ENCODE results near the gene FAM83B.
"Not testable (repeated sequence)": the region's sequence is repeated elsewhere in the genome, so short reads cannot be mapped to it uniquely, and the experiment has no call there.

The FAM83B gene

GRCh38 chr6:54860132-54860531 lies 13.6 kb downstream of the FAM83B start:
- DNase-seq (ENCODE audit: low read depth in 1 of 2, low spot score in 1 of 2): no peak

GRCh38 chr6:54860739-54861138 lies 14.2 kb downstream of the FAM83B start:
- no peak for DNase-seq (ENCODE audit: low read depth in 1 of 2, low spot score in 1 of 2)

GRCh38 chr6:54861905-54862616 lies 15.5 kb downstream of the FAM83B start:
- no peak for DNase-seq (ENCODE audit: low read depth in 1 of 2, low spot score in 1 of 2)

GRCh38 chr6:54864272-54864671 lies 17.7 kb downstream of the FAM83B start:
- DNase-seq (ENCODE audit: low read depth in 1 of 2, low spot score in 1 of 2): no peak

- DNase-seq (ENCODE audit: low read depth in 1 of 2, low spot score in 1 of 2): no peak
These were observed 18.6 kb downstream of the FAM83B start for GRCh38 chr6:54865091-54865631.

GRCh38 chr6:54868556-54868955 lies 22.0 kb downstream of the FAM83B start:
- no peak for DNase-seq (ENCODE audit: low read depth in 1 of 2, low spot score in 1 of 2)

GRCh38 chr6:54873599-54873998 lies 27.0 kb downstream of the FAM83B start:
- no peak for DNase-seq (ENCODE audit: low read depth in 1 of 2, low spot score in 1 of 2)

- no peak for DNase-seq (ENCODE audit: low read depth in 1 of 2, low spot score in 1 of 2)
These were observed 27.9 kb downstream of the FAM83B start for GRCh38 chr6:54874349-54875048.

- no peak for DNase-seq (ENCODE audit: low read depth in 1 of 2, low spot score in 1 of 2)
These were observed 29.0 kb downstream of the FAM83B start for GRCh38 chr6:54875539-54875938.

- DNase-seq (ENCODE audit: low read depth in 1 of 2, low spot score in 1 of 2): no peak
These were observed 29.8 kb downstream of the FAM83B start for GRCh38 chr6:54876365-54876764.

- no peak for DNase-seq (ENCODE audit: low read depth in 1 of 2, low spot score in 1 of 2)
These were observed 30.3 kb downstream of the FAM83B start for GRCh38 chr6:54876871-54877270.

GRCh38 chr6:54877713-54878317 lies 31.2 kb downstream of the FAM83B start:
- no peak for DNase-seq (ENCODE audit: low read depth in 1 of 2, low spot score in 1 of 2)

- DNase-seq (ENCODE audit: low read depth in 1 of 2, low spot score in 1 of 2): no peak
These were observed 32.1 kb downstream of the FAM83B start for GRCh38 chr6:54878718-54879117.

- no peak for DNase-seq (ENCODE audit: low read depth in 1 of 2, low spot score in 1 of 2)
These were observed 32.8 kb downstream of the FAM83B start for GRCh38 chr6:54879188-54879985.

- DNase-seq (ENCODE audit: low read depth in 1 of 2, low spot score in 1 of 2): no peak
These were observed 34.6 kb downstream of the FAM83B start for GRCh38 chr6:54881067-54881730.

- DNase-seq (ENCODE audit: low read depth in 1 of 2, low spot score in 1 of 2): not testable (repeated sequence)
These were observed 35.3 kb downstream of the FAM83B start for GRCh38 chr6:54881891-54882290.

GRCh38 chr6:54886932-54887584 lies 40.5 kb downstream of the FAM83B start:
- DNase-seq (ENCODE audit: low read depth in 1 of 2, low spot score in 1 of 2): no peak

GRCh38 chr6:54891536-54891935 lies 45.0 kb downstream of the FAM83B start:
- no peak for DNase-seq (ENCODE audit: low read depth in 1 of 2, low spot score in 1 of 2)

GRCh38 chr6:54892831-54893230 lies 46.3 kb downstream of the FAM83B start:
- DNase-seq (ENCODE audit: low read depth in 1 of 2, low spot score in 1 of 2): no peak

- no peak for DNase-seq (ENCODE audit: low read depth in 1 of 2, low spot score in 1 of 2)
These were observed 47.2 kb downstream of the FAM83B start for GRCh38 chr6:54893818-54894217.
